GM15510 (cell line): ENCODE results near the gene ANKRD11.

Experiments used
- POLR2A ChIP-seq: IDR thresholded peaks from 3 replicates; pipeline ENCODE4 v1.6.1; 2011; ENCODE audit warnings: borderline replicate concordance; ENCODE audit not compliant: insufficient read length; ENCODE audit errors: extremely low read depth

Gene ANKRD11

DNA sequence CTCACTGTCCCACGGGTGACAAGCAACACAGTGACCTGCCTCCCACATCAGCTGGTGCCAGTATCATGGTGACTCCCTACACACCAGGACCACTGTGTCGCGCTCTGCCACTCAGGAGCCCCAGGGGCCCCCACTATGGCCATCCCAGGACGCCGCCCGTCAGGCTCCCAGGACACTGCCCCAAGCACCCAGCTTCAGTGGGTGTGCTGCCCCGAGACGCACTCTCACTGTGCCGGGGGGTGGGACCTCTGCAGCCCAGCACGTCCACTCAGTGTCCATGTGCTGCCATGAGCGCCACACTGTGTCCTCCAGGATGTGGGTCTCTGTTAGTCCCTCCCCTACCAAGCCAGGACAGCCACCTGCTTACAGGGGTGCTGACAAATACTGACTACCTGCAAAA is 152.4 kb downstream of the ANKRD11 start:
- TF ChIP-seq POLR2A = no peak

GRCh38 chr16:89335803-89336485 is 154.4 kb downstream of the ANKRD11 start:
- no peak for TF ChIP-seq POLR2A

- no peak for TF ChIP-seq POLR2A
These were observed 155.2 kb downstream of the ANKRD11 start for GRCh38 chr16:89334988-89335802.

DNA sequence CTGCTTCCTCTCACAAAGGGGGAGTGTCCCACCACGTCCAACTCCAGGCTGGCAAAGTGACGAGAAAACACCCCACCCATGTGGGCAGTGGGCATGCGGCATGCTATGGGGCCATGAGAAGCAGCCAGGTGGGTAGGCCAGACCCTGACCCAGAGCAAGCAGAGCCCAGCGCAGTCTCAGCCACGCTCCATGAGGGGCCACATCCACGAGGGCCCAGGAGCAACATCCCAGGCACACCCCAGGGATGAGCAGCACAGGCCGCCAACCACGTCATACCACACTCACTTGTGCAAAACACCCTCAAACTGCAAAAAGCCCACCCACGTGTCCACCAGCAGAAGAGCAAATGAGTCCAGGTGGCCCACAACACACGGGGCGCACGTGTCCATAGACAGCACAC is 155.9 kb downstream of the ANKRD11 start:
- no peak for TF ChIP-seq POLR2A

GRCh38 chr16:89334050-89334449 is 156.3 kb downstream of the ANKRD11 start:
- TF ChIP-seq POLR2A = no peak

GRCh38 chr16:89332902-89333245 is 157.5 kb downstream of the ANKRD11 start:
- TF ChIP-seq POLR2A = no peak

DNA sequence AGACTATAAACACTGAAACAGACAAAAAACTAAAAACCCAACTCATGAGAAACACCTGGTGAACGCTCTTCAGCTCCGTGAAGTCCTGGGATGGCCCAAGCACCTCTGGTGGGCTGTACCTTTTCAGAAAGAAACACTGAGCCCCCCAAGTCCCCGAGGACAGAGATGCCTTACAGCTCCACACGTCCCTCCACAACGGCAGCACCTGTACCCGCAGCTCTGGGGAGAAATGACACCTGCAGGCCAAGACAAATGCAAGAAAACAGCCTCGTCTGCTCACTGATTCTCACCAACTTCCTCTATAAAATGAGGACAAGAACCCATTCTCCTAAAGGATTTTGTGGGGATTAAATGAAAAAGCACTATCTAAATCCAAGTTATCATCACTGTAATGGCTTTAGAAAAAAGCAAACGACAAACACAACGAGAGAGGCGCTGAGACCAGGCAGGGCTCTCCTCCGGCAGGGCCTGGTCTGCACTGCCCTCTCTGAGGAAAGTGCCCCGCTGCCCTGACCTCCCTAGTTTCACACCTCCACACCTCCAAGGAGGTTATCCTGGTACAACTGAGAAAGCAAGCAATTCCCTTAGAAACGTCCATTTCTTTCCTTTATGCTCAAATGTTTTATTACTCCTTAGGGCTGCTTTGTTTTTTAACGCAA is 158.0 kb downstream of the ANKRD11 start:
- no peak for TF ChIP-seq POLR2A

- TF ChIP-seq POLR2A = no peak
These were observed 158.8 kb downstream of the ANKRD11 start for GRCh38 chr16:89331371-89332109.

DNA sequence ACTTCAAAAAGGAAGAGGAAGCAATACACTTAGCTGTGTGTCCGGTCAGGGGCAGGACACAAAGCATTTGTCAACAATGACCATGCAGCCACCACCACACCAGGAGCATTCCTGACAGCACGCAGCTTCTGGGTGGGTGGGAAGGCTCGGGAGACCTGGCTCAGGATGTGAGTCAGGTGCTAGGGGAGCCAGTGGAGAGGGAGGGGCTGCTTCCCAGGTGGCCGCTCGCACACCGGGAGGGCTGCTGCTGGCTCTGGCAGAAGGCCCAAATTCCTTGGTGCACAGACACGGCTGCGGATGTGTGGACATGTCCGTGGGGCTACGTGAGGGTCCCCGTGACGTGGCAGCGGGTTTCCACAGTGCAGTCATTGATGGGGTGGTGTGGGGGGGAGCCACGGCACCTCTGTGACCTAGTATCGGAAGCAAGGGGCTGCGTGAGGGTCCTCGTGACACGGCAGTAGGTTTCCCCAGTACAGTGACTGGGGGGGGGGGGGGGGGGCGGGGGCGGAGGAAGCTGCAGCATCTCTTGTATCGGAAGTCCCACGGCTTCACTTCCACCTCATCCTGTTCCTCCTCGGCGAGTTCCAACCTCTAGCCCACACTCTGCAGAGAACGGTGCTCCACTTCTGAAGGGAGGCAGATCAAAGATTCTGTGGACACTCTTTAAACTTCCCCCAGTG is 160.0 kb downstream of the ANKRD11 start:
- TF ChIP-seq POLR2A = no peak

GRCh38 chr16:89326721-89327120 is 163.6 kb downstream of the ANKRD11 start:
- no peak for TF ChIP-seq POLR2A

DNA sequence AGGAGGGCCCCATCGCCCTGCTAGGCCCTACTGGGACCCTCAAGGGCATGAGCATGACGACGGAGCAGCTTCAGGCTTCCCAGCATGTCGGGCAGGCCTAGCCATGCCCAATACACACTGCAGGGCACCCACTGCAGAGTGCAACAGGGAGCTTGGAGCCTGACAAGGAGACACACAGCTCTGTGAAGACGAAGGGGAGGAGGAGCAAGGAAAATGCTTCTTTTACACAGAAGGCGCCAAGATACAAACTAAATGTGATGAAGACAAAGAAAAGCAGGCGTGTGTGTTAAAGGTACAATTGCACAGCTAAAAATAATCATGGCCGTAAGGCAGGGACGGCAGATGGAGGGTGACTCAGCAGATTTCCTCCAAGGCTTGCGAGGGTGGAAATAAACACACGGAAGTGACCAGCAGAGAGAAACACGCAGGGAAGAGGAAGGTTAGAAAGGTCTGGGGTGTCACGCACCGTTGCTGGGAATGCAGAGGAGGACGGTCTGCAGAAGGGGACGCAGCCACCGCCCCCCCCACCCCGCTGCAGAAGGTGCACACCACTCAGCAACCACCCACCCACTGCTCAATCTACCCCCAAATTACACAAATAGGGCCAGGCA is 164.4 kb downstream of the ANKRD11 start:
- no peak for TF ChIP-seq POLR2A

DNA sequence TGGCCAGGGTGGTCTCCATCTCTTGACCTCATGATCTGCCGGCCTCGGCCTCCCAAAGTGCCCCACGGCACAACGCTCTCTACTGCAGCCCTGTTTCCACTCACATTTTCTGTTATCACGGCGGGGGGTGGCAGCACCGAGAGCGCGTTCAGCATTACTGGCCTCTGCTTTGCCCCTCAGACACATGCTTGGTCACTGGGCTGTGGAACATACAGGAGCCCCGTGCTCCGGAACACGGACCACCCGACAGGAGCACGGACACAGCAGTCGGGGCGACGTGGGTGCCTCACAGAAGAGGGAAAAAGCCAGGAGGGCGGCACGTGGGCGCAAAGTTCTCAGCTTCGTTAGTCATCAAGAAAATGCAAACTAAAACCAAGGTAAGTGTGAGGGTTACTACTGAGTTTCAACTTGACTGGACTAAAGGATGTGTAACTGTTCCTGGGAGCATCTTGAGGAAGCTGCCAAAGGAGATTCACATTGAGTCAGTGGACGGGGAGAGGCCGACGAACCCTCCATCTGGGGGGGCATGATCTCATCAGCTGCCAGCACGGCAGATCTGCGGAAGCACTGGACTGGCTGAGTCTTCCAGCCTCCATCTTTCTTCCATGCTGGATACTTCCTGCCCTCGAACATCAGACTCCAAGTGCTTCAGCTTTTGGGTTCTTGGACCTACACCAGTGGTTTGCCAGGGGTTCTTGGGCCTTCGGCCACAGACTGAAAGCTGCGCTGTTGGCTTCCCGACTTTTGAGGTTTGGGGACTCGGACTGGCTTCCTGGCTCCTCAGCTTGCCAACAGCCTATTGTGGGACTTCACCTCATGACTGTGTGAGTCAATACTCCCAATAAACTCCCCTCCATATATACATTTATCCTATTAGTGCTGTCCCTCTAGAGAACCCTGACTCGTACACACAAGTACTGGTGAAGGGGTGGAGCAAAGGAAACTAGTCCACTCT is 166.0 kb downstream of the ANKRD11 start:
- TF ChIP-seq POLR2A = no peak
